GM19023 (cell line): ENCODE data around the gene SCGB1C2.
A peak's percentile ranks its signal among the peaks of the same experiment; 100 is the strongest.
"Not testable (repeated sequence)": the region's sequence is repeated elsewhere in the genome, so short reads cannot be mapped to it uniquely, and the experiment has no call there.

ENCODE experiments used
- ATAC-seq: cut with Tn5 transposase; IDR thresholded peaks from one replicate; pipeline ENCODE4 v1.9.1; 2021; ENCODE audit warnings: mild to moderate bottlenecking, moderate library complexity; ENCODE audit not compliant: unreplicated experiment

The SCGB1C2 gene

GRCh38 chr17:137166-137807 lies at the start of gene SCGB1C2:
TSS of gene SCGB1C2 (plus strand) at chr17:137569. CDS start at chr17:137591, 22 bp downstream.
- ATAC-seq = not testable (repeated sequence)

- ATAC-seq = not testable (repeated sequence)
These were observed 24.3 kb upstream of the SCGB1C2 start for GRCh38 chr17:113111-113510.

GRCh38 chr17:118339-118917 lies 18.9 kb upstream of the SCGB1C2 start:
- ATAC-seq = not testable (repeated sequence)

GRCh38 chr17:133932-134331 lies 3.4 kb upstream of the SCGB1C2 start:
- ATAC-seq = not testable (repeated sequence)

GRCh38 chr17:134332-134785 lies 3.0 kb upstream of the SCGB1C2 start:
- ATAC-seq = peak; percentile 75

GRCh38 chr17:135022-135421 lies 2.3 kb upstream of the SCGB1C2 start:
- ATAC-seq = not testable (repeated sequence)

GRCh38 chr17:135895-136294 lies 1.5 kb upstream of the SCGB1C2 start:
- ATAC-seq = not testable (repeated sequence)

GRCh38 chr17:136531-136930 lies 838 bp upstream of the SCGB1C2 start:
- ATAC-seq = peak; percentile 75

GRCh38 chr17:139401-140205 lies 2.2 kb downstream of the SCGB1C2 start:
- ATAC-seq = not testable (repeated sequence)

GRCh38 chr17:142102-142661 lies 4.8 kb downstream of the SCGB1C2 start:
- no peak for ATAC-seq

GRCh38 chr17:142876-143784 lies 5.8 kb downstream of the SCGB1C2 start:
- no peak for ATAC-seq

GRCh38 chr17:143785-144281 lies 6.5 kb downstream of the SCGB1C2 start:
- no peak for ATAC-seq

GRCh38 chr17:144936-145670 lies 7.7 kb downstream of the SCGB1C2 start:
- no peak for ATAC-seq

- ATAC-seq = no peak
These were observed 8.5 kb downstream of the SCGB1C2 start for GRCh38 chr17:145671-146541.

- ATAC-seq = no peak
These were observed 9.2 kb downstream of the SCGB1C2 start for GRCh38 chr17:146546-146945.

GRCh38 chr17:146983-147761 lies 9.8 kb downstream of the SCGB1C2 start:
- ATAC-seq = no peak

- ATAC-seq = no peak
These were observed 10.7 kb downstream of the SCGB1C2 start for GRCh38 chr17:147796-148740.
